K562 (cell line): Measurements from ENCODE around the gene AMH. TPM values are rescaled to one million over a fixed set of nuclear protein-coding genes. Genes with fewer than 3 reads are reported as not detected.

ENCODE experiments used
- ARNT ChIP-seq, 2 experiments: fragments of 450-650 bp; IDR thresholded peaks; 2 replicates each; pipeline ENCODE4 v1.6.1; 2016; ENCODE audit warnings: mild to moderate bottlenecking in 1 of 2
- GTF2E2 ChIP-seq: fragments of 200-800 bp; sonication (Bioruptor generic); IDR thresholded peaks from 2 replicates; pipeline ENCODE4 v1.6.1; 2016; ENCODE audit warnings: missing genetic modification characterization, missing compliant biosample characterization
- MBD1 ChIP-seq: fragments of 250-450 bp; sonication (Bioruptor Pico); IDR thresholded peaks from 2 replicates; pipeline ENCODE4 v1.8.0; 2022; ENCODE audit warnings: inconsistent platforms
- RAD21 ChIP-seq, 2 experiments: fragments of 250-450 bp in 1 of 2; fragments of 450-650 bp in 1 of 2; sonication (Bioruptor Pico) in 1 of 2; formaldehyde crosslinking in 1 of 2; IDR thresholded peaks in 1 of 2; conservative IDR thresholded peaks in 1 of 2; 2 replicates each; pipeline versions ENCODE4 v1.4.0 to v1.8.0; 2020 to 2022; ENCODE audit warnings: mild to moderate bottlenecking in 2 of 2, moderate library complexity in 1 of 2
- RBM22 ChIP-seq: fragments of 200-400 bp; formaldehyde crosslinking; IDR thresholded peaks from 2 replicates; pipeline ENCODE4 v1.6.1; 2018; ENCODE audit warnings: low read length, low read depth; ENCODE audit not compliant: poor library complexity, severe bottlenecking
- TGIF2 ChIP-seq: sonication (generic); formaldehyde crosslinking; IDR thresholded peaks from 2 replicates; pipeline ENCODE4 v1.8.1; 2022; ENCODE audit warnings: mild to moderate bottlenecking, missing genetic modification reagents, moderate library complexity
- ZBTB26 ChIP-seq: fragments of 450-650 bp; formaldehyde crosslinking; IDR thresholded peaks from 2 replicates; pipeline ENCODE4 v1.4.0; 2022; ENCODE audit warnings: missing genetic modification characterization
- ZNF384 ChIP-seq: IDR thresholded peaks from 2 replicates; pipeline ENCODE4 v1.6.1; 2012; ENCODE audit warnings: low read depth, low read length, improper control_type of control experiment
- polyA plus RNA-seq, 8 experiments: library from polyadenylated mRNA; depleted of rRNA in 4 of 8; stranded (reverse) in 5 of 8; unstranded in 3 of 8; fragments of >200 nt; fragmentation: Nextera tagmentation in 2 of 8; fragmentation: Illumina TruSeq in 1 of 8; extraction: Ambion mirVana in 2 of 8; extraction: Trizol in 1 of 8; gene quantifications; 2 replicates each; pipeline versions ENCODE4 v1.2.1 to v1.2.3, GENCODE V29; 2011 to 2014; ENCODE audit warnings: inconsistent platforms in 1 of 8, missing spikeins in 1 of 8
- total RNA-seq, 7 experiments: library from RNA; depleted of rRNA in 6 of 7; stranded (reverse); fragments of >200 nt in 6 of 7; fragmentation: Illumina TruSeq in 2 of 7; extraction: Trizol in 2 of 7; gene quantifications; 2 replicates each; pipeline versions ENCODE4 v1.2.1 to v1.2.3, GENCODE V29; 2011 to 2021; ENCODE audit warnings: low replicate concordance in 1 of 7
- TF ChIP-seq, protein P1 (sequence below): fragments of 250-450 bp; sonication (Bioruptor Pico); IDR thresholded peaks from 2 replicates; pipeline ENCODE4 v1.5.0; 2021; ENCODE audit warnings: mild to moderate bottlenecking, moderate library complexity
- TF ChIP-seq, protein P2 (sequence below), 2 experiments: fragments of 450-650 bp; formaldehyde crosslinking in 1 of 2; IDR thresholded peaks; 2 replicates each; pipeline versions ENCODE4 v1.4.0 to v1.6.1; 2014 to 2020; ENCODE audit warnings: mild to moderate bottlenecking in 2 of 2, borderline replicate concordance in 1 of 2, low read depth in 1 of 2

The AMH gene
- total and polyA plus RNA-seq, 9 of the 15 experiments (the other 6 are each of a cell fraction or from before 2014, with no cell fraction given): 0.29 to 27.4 (median 2.6) TPM; not detected in 2

- TF ChIP-seq, protein P1, sequence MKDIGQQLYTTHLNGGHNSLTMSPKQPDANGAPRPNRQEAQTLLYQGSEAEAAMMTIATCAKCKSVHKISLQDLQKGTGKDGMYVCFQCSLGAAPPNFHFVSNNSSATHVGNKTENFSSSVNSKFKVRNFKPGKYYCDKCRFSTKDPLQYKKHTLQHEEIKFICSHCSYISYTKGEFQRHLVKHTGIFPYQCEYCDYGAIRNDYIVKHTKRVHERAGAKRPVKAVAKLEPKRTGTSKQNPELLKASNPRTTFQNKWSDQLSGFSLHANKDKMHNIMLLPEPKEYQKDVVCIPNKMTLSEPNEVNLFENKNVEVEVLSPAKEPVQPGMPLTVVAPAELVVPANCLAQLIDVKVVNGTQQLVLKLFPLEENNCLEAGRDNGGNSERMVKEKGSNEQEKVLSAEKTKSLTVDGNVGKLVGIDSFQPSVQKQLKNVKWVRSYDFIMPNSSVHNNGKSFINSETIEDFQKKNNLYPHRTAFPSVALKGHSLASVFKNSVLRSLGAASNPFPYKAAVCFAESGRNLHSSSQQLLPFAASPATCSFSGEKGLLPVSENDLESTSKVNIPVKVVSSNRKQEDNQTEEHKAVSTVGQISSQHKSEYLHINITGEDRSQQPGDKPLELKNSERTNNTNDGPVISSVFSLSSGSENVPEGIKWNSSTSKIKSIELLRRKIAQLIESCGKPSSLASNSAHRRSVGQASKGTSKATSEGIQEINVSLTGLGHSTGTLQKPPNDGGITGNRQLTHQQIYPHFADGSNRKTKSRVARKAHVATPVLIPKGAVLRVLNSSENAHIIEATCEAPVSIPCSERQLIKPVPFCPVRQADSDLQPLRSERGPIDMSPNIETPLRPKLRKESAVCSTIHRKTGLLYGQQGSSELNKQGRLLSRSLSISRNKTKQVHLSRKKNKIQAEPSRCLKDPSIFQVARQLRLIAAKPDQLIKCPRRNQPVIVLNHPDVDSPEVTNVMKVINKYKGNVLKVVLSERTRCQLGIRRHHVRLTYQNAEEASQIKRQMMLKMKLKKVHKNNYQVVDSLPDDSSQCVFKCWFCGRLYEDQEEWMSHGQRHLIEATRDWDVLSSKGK (CRISPR knock-in tag): no peak
- TF ChIP-seq ZBTB26 (CRISPR knock-in tag) (no peak), ZNF384 (peak; percentile 89), RBM22 (no peak), ARNT (IDR thresholded peaks at IDR 0.05) (peak in 1 of 2 experiments; percentile 79; a peak in 1 of 4 replicates), TGIF2 (CRISPR knock-in tag) (0 out of 2 replicates have a peak, but pooled peaks have one; percentile 93), MBD1 (CRISPR knock-in tag) (no peak), RAD21 (CRISPR knock-in tag; conservative IDR thresholded peaks at IDR 0.05 in 1 of 2, IDR thresholded peaks at IDR 0.05 in 1 of 2) (no peak), GTF2E2 (peak; percentile 62; the same call in 1 of the 2 replicates)
- TF ChIP-seq, protein P2, sequence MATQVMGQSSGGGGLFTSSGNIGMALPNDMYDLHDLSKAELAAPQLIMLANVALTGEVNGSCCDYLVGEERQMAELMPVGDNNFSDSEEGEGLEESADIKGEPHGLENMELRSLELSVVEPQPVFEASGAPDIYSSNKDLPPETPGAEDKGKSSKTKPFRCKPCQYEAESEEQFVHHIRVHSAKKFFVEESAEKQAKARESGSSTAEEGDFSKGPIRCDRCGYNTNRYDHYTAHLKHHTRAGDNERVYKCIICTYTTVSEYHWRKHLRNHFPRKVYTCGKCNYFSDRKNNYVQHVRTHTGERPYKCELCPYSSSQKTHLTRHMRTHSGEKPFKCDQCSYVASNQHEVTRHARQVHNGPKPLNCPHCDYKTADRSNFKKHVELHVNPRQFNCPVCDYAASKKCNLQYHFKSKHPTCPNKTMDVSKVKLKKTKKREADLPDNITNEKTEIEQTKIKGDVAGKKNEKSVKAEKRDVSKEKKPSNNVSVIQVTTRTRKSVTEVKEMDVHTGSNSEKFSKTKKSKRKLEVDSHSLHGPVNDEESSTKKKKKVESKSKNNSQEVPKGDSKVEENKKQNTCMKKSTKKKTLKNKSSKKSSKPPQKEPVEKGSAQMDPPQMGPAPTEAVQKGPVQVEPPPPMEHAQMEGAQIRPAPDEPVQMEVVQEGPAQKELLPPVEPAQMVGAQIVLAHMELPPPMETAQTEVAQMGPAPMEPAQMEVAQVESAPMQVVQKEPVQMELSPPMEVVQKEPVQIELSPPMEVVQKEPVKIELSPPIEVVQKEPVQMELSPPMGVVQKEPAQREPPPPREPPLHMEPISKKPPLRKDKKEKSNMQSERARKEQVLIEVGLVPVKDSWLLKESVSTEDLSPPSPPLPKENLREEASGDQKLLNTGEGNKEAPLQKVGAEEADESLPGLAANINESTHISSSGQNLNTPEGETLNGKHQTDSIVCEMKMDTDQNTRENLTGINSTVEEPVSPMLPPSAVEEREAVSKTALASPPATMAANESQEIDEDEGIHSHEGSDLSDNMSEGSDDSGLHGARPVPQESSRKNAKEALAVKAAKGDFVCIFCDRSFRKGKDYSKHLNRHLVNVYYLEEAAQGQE (IDR thresholded peaks at IDR 0.05; ENCODE audit: borderline replicate concordance): no peak
- TF ChIP-seq, protein P2 (CRISPR knock-in tag; IDR thresholded peaks at IDR 0.05; ENCODE audit: low read depth): no peak
These were observed 11.9 kb upstream of the AMH start (continued) for GRCh38 chr19:2237051-2237868.
